ENCODE measurements around the gene POU3F2. TPM values are rescaled to one million over a fixed set of nuclear protein-coding genes. Genes with fewer than 3 reads are reported as not detected.

Gene POU3F2
- total RNA-seq, 2 experiments from 2014 or later, result not detected

DNA sequence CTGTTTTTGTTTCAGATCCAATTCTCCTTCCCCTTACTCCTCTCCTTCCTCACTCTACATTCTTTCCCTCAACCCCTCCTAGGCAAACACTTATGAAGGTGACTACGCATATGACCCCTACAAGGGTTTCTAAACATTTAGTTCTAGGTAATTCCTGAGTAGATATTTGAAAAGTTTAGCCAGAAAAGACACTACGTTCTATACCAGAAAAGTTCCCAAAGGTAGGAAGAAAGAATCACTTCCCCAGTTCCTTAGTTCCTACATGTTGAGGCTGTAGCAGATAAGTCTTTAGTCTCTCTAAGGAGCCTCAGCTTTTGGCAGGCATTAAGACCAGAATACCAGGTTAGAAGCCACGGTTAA is 11.6 kb downstream of the POU3F2 start:
- Mint-ChIP-seq H3K4me3 (no peak overlapping the region), H3K27ac (no peak overlapping the region), H3K4me1 (peaks cover 21% of the 10 kb centered on the region), H3K9me3 (ENCODE audit: low read depth) (no peaks in the 10 kb centered on the region), H3K36me3 (ENCODE audit: low read depth) (peaks cover 3% of the 10 kb centered on the region), H3K27me3 (peaks cover 67% of the 10 kb centered on the region)
- intact Hi-C loops (cut with DNase I, micrococcal nuclease), result loop anchor here (5.0 to 10.0 kb wide), 4 partner anchors 79 to 1651 kb away; no protein-coding TSS in a partner anchor
- ChIA-PET CTCF (interaction anchor here (0.6 to 1.8 kb wide), 11 partner anchors 9 to 1353 kb away, joined by 3 to 11 read pairs (median 4); partner anchors contain the start of gene POU3F2), POLR2A (no interaction called here)
- ATAC-seq (no peak), DNase-seq (no peak)

DNA sequence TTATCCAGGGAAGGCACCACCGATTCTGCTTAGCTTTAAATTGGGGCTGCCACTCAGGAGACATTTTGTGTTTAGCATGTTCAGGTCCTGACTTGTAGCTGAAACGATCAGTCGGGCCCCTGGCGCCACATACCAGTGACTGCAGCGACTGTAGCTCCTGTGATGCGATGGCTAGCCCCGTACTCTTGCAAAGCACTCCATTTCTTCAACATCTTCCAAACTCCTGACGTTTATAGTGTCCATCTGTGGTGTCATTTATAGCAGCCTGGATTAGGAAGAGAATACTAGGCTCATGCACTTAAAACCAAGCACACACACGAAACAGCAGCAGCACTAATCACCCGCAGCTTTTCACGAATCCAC is 13.0 kb downstream of the POU3F2 start:
- ATAC-seq, result no peak
- POLR2A ChIA-PET, result no interaction called here
- H3K4me3 Mint-ChIP-seq, result no peak overlapping the region

DNA sequence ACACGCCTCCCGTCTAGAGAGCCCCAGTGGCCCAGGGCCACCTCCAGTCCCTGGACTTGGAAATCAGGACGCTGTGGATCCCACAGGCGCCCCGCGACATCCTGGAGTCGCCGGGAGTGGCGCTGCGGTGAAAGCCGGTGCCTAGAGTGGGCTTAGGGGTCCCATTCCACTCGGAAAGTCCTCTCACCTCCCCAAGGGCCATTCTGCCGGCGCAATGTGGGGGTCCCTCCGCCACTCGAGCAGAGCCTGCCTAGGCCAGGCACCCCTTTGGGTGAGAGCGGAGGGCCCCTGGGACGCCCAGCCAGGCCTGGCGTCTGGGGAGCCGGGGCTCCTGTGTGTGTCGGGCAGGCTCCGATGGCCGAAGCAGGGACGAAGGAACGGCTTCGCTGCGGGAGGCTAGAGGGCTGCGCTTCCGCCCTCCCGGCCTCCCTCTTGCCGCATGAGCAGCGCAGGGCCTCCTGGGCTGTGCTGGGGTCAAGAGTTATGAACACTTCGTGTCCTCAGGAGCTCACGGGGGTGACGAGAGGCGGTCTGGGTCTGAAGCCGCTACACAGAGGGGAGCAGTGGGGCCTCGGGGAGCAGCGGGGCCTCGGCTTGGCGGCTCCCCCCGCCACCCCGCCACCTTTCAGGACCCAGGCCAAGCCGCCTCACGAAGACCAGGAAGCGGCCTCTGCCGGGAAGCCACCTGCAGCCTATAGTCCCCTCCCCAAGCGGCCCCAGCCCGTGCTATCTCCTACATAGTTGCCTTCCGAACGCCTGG is 13.6 kb downstream of the POU3F2 start:
- peak; percentile 11 for DNase-seq
- no peak overlapping the region for H3K27ac Mint-ChIP-seq
- POLR2A ChIA-PET, result interaction anchor here (0.6 kb wide), 1 partner anchor 16 kb away, joined by 3 read pairs; no protein-coding TSS in a partner anchor
- intact Hi-C loops (cut with DNase I, micrococcal nuclease), result loop anchor here (5.0 to 10.0 kb wide), 4 partner anchors 81 to 1653 kb away; no protein-coding TSS in a partner anchor
- H3K4me1 Mint-ChIP-seq, result peaks cover 18% of the 10 kb centered on the region
- CTCF ChIA-PET, result interaction anchor here (0.5 to 0.8 kb wide), 3 partner anchors 10 to 1942 kb away, joined by 3 read pairs; no protein-coding TSS in a partner anchor
- H3K9me3 Mint-ChIP-seq (ENCODE audit: low read depth), result no peaks in the 10 kb centered on the region
- no peak overlapping the region for H3K4me3 Mint-ChIP-seq
- ATAC-seq, result no peak
- H3K36me3 Mint-ChIP-seq (ENCODE audit: low read depth), result peaks cover 3% of the 10 kb centered on the region
- peaks cover 58% of the 10 kb centered on the region for H3K27me3 Mint-ChIP-seq

More for the DNA sequence above, 13.0 kb downstream of the POU3F2 start:
- DNase-seq, result no peak
- peaks cover 21% of the 10 kb centered on the region for H3K4me1 Mint-ChIP-seq
- intact Hi-C loops (cut with DNase I, micrococcal nuclease), result loop anchor here (5.0 to 10.0 kb wide), 4 partner anchors 80 to 1653 kb away; no protein-coding TSS in a partner anchor
- H3K27me3 Mint-ChIP-seq, result peaks cover 63% of the 10 kb centered on the region
- no peak overlapping the region for H3K27ac Mint-ChIP-seq
- CTCF ChIA-PET, result interaction anchor here (0.6 to 1.4 kb wide), 5 partner anchors 9 to 1941 kb away, joined by 3 read pairs; no protein-coding TSS in a partner anchor
- H3K9me3 Mint-ChIP-seq (ENCODE audit: low read depth), result no peaks in the 10 kb centered on the region
- peaks cover 3% of the 10 kb centered on the region for H3K36me3 Mint-ChIP-seq (ENCODE audit: low read depth)

DNA sequence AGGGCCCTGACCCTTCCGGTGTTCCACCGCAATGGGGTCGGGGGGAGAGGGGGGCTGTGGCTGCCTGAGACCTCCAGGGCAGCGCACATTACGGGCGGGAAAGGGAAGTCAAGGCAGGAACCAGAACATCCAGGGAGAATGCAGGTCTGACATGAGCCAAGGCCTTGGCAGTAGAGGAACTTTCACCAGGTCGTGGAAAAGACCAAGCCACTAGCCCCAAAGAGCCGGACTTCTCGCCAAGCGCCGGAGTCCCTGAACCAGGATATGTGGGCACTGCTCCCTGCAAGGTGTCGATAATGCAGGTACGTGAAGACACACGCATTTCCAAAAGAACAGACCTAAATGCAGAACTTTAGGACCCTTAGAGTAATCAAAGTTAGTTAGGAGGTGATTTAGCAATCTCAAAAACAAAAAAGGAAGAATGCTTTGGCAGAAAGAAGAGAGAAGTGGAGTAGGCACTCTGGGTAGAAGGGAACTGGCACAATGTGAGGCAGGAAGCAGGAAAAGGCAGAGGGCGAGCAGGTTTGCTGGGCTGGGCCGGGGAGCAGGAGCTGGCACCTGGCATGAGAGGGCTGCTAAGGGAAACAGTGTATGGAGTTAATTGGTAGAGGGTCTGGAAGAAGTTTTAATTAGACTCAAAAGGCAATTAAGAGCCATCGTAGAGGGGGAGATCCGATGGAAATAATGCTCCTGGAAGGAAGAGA is 14.3 kb downstream of the POU3F2 start:
- peaks cover 3% of the 10 kb centered on the region for H3K36me3 Mint-ChIP-seq (ENCODE audit: low read depth)
- H3K9me3 Mint-ChIP-seq (ENCODE audit: low read depth), result no peaks in the 10 kb centered on the region
- intact Hi-C loops (cut with DNase I, micrococcal nuclease), result loop anchor here (5.0 to 10.0 kb wide), 4 partner anchors 81 to 1654 kb away; no protein-coding TSS in a partner anchor
- DNase-seq (no peak), ATAC-seq (no peak)
- H3K4me1 Mint-ChIP-seq, result peaks cover 15% of the 10 kb centered on the region
- POLR2A ChIA-PET, result no interaction called here
- H3K4me3 Mint-ChIP-seq, result no peak overlapping the region
- H3K27ac Mint-ChIP-seq, result no peak overlapping the region
- CTCF ChIA-PET, result interaction anchor here (0.5 to 0.8 kb wide), 2 partner anchors 22 to 1365 kb away, joined by 3 read pairs; no protein-coding TSS in a partner anchor
- H3K27me3 Mint-ChIP-seq, result peaks cover 54% of the 10 kb centered on the region

DNA sequence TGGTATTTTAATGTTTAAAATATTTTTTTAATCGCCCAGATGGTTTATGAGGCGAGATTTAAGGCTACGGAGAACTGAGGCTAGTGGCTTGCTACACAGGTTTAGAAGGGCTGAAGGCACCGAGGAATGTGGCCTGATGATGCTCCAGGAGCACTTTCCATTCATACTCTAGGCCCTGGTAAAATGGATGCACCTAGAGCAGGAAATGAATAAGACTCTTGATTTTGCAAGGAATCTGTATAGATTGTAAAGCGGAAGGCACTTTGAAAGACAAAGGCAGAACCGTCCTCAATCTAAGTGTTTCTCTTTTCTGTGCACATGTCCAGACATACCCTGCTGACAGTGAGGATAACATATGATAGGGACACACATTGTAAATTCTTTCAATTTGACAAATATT is 30.1 kb downstream of the POU3F2 start:
- Mint-ChIP-seq H3K27me3 (no peaks in the 10 kb centered on the region), H3K27ac (no peak overlapping the region), H3K36me3 (ENCODE audit: low read depth) (peaks cover 17% of the 10 kb centered on the region), H3K4me1 (no peaks in the 10 kb centered on the region), H3K4me3 (no peak overlapping the region), H3K9me3 (ENCODE audit: low read depth) (no peaks in the 10 kb centered on the region)
- DNase-seq (no peak), ATAC-seq (no peak)
- POLR2A ChIA-PET, result interaction anchor here (0.6 kb wide), 1 partner anchor 17 kb away, joined by 3 read pairs; no protein-coding TSS in a partner anchor
- CTCF ChIA-PET, result no interaction called here
- intact Hi-C loops (cut with DNase I, micrococcal nuclease), result no loop called here

DNA sequence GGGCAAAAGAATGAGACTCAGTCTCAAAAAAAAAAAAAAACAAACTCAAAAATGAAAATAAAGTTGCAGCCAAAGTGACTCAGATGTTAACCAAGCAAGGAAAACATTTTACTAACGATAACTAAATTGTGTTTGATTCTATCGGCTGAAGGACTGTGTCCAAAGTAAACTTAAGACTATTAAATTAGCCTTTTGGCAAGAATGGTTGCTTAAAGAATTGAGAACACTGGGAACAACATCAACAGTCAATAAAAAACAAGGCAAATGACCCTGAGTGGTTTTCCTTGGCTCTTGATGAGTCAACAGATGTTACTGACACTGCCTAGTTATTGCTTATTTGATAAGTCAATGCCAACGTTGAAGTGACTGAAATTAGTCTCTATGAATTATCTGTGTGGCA is 36.7 kb downstream of the POU3F2 start:
- ChIA-PET CTCF (no interaction called here), POLR2A (no interaction called here)
- intact Hi-C loops (cut with DNase I, micrococcal nuclease), result no loop called here
- no peak for ATAC-seq
- no peaks in the 10 kb centered on the region for H3K4me1 Mint-ChIP-seq
- H3K27ac Mint-ChIP-seq, result no peak overlapping the region
- H3K9me3 Mint-ChIP-seq (ENCODE audit: low read depth), result no peaks in the 10 kb centered on the region
- no peak overlapping the region for H3K4me3 Mint-ChIP-seq
- peaks cover 42% of the 10 kb centered on the region for H3K36me3 Mint-ChIP-seq (ENCODE audit: low read depth)
- no peak for DNase-seq
- no peaks in the 10 kb centered on the region for H3K27me3 Mint-ChIP-seq

DNA sequence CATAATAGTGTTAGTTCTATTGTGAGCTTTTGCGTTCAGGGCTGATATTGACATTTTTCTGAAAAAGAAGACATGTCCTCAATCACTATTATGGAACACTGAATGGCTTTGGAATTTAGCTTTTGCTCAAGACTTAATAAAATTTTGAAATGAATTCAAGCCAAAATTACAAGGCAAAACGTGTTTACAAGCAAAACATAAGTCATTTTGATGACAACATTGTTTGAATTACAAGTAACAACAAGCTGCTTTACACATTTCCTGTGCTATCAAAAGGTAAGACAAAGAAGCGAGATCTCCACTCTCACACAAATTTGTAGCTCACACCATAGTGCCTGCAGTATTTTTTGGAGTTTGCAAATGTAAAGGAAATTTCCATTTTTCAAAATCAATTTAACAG is 37.4 kb downstream of the POU3F2 start:
- Mint-ChIP-seq H3K4me1 (no peaks in the 10 kb centered on the region), H3K36me3 (ENCODE audit: low read depth) (peaks cover 42% of the 10 kb centered on the region), H3K9me3 (ENCODE audit: low read depth) (no peaks in the 10 kb centered on the region), H3K4me3 (no peak overlapping the region), H3K27ac (no peak overlapping the region), H3K27me3 (no peaks in the 10 kb centered on the region)
- ChIA-PET POLR2A (no interaction called here), CTCF (no interaction called here)
- intact Hi-C loops (cut with DNase I, micrococcal nuclease), result no loop called here
- ATAC-seq, result no peak
- DNase-seq, result no peak

DNA sequence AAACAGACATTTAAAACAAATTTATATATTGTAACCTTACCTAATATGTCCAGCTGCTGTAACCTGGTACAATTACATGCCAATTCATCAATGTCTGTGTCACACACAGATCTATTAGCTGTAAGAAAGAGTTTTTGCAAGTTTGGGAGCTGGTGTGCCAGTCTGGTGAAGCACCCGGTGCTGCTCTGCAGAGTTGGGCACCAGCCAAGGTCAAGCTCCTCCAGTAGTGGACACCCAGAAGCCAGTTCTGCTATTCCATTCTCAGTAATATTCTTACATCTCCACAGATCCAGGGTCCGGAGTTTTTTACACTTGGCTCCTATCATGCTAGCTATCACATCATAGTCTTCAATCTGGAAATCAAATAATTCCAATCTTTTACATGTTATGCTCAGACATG is 41.0 kb downstream of the POU3F2 start:
- POLR2A ChIA-PET, result no interaction called here
- Mint-ChIP-seq H3K27ac (no peak overlapping the region), H3K36me3 (ENCODE audit: low read depth) (peaks cover 45% of the 10 kb centered on the region), H3K4me1 (peaks cover 3% of the 10 kb centered on the region), H3K27me3 (no peaks in the 10 kb centered on the region), H3K4me3 (no peak overlapping the region), H3K9me3 (ENCODE audit: low read depth) (no peaks in the 10 kb centered on the region)
- intact Hi-C loops (cut with DNase I, micrococcal nuclease), result no loop called here
- CTCF ChIA-PET, result interaction anchor here (0.5 to 1.6 kb wide), 2 partner anchors 38 to 1936 kb away, joined by 3 to 4 read pairs; no protein-coding TSS in a partner anchor
- DNase-seq, result no peak
- no peak for ATAC-seq

DNA sequence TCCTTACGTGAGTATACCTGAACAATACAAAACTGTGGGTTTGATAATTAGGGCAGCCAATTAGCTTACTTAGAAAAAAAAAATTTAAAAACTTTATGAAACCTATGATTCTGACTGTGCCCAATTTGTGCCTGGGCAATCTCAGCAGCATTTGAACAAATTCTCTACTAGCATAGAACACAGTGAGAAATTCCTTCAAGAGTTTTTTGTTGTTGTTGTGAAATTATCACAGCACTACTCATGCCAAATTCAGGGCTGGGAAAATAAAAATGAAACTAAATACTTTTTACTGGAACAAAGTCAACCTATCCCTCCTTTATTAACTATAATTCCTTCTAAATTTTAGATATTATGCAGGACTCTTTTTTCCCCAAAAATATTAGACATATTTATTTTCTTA is 42.9 kb downstream of the POU3F2 start:
- no peak overlapping the region for H3K4me3 Mint-ChIP-seq
- no peaks in the 10 kb centered on the region for H3K27me3 Mint-ChIP-seq
- peaks cover 35% of the 10 kb centered on the region for H3K36me3 Mint-ChIP-seq (ENCODE audit: low read depth)
- ATAC-seq (no peak), DNase-seq (no peak)
- intact Hi-C loops (cut with DNase I, micrococcal nuclease), result no loop called here
- CTCF ChIA-PET, result no interaction called here
- H3K4me1 Mint-ChIP-seq, result peaks cover 9% of the 10 kb centered on the region
- POLR2A ChIA-PET, result no interaction called here
- no peak overlapping the region for H3K27ac Mint-ChIP-seq
- no peaks in the 10 kb centered on the region for H3K9me3 Mint-ChIP-seq (ENCODE audit: low read depth)

DNA sequence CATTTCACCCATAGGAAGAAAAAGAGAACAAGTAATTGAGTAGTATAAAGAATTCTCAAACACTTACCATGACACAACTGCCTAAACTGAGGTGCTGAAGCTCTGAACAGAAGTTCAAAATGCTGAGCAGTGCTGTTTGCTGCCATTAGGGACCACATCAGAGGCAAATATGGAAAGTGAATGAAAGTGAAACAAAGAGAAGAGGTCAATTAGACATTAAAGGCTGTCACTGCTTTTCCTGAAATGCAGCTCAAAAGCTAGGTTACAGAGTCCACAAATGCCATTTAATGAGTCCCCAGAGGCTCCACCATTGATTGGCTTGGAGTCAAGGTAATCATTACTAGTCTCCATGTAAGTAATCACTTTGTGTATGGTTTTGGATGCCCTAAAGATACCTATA is 46.1 kb downstream of the POU3F2 start:
- H3K36me3 Mint-ChIP-seq (ENCODE audit: low read depth), result peaks cover 35% of the 10 kb centered on the region
- H3K4me1 Mint-ChIP-seq, result peaks cover 9% of the 10 kb centered on the region
- H3K4me3 Mint-ChIP-seq, result no peak overlapping the region
- no peak overlapping the region for H3K27ac Mint-ChIP-seq
- no peak for DNase-seq
- ChIA-PET CTCF (no interaction called here), POLR2A (no interaction called here)
- intact Hi-C loops (cut with DNase I, micrococcal nuclease), result no loop called here
- peak; percentile 36 for ATAC-seq
- no peaks in the 10 kb centered on the region for H3K9me3 Mint-ChIP-seq (ENCODE audit: low read depth)
- no peaks in the 10 kb centered on the region for H3K27me3 Mint-ChIP-seq

DNA sequence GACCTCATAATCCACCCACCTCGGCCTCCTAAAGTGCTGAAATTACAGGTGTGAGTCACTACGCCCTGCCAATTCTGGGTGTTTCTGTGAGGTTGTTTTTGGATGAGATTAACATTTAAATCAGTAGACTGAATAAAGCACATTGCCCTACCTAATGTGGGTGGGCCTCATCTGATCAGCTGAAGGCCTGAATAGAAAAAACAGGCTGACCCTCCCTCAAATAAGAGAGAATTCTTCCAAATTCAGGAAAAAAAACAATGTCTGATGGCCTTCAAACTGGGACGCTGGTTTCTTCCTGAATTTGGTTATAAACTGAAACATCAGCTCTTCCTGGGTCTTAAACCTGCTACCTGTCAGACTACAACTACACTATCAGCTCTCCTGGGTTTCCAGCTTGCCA is 51.0 kb downstream of the POU3F2 start:
- CTCF ChIA-PET, result interaction anchor here (1.5 kb wide), 1 partner anchor 10 kb away, joined by 4 read pairs; no protein-coding TSS in a partner anchor

DNA sequence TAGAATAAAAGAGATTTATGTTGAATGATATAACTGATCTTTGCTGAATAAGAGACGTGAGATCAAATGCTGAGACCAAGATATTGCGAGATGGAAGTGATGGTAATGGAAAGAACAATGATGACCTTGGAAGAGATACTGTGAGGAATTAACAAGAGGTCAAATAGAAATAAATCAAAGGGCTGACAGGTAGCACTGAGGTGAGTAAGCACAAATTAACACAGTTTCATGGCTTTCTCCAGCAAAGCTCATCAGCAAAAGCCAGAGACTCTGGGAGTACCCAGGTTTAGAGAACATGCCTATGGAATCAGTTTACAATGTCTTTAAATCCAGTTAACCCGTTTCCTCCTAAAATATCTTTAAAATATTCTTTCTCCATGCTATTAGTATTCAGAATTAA is 53.3 kb downstream of the POU3F2 start:
- CTCF ChIA-PET, result no interaction called here
- intact Hi-C loops (cut with DNase I, micrococcal nuclease), result no loop called here
- peaks cover 40% of the 10 kb centered on the region for H3K36me3 Mint-ChIP-seq (ENCODE audit: low read depth)
- no peaks in the 10 kb centered on the region for H3K27me3 Mint-ChIP-seq
- no peak overlapping the region for H3K4me3 Mint-ChIP-seq
- no peak overlapping the region for H3K27ac Mint-ChIP-seq
- H3K4me1 Mint-ChIP-seq, result no peaks in the 10 kb centered on the region
- H3K9me3 Mint-ChIP-seq (ENCODE audit: low read depth), result no peaks in the 10 kb centered on the region
- POLR2A ChIA-PET, result no interaction called here
- no peak for ATAC-seq
- no peak for DNase-seq

More for the DNA sequence above, 51.0 kb downstream of the POU3F2 start:
- no peak for ATAC-seq
- H3K9me3 Mint-ChIP-seq (ENCODE audit: low read depth), result no peaks in the 10 kb centered on the region
- H3K27ac Mint-ChIP-seq, result no peak overlapping the region
- POLR2A ChIA-PET, result no interaction called here
- peaks cover 42% of the 10 kb centered on the region for H3K36me3 Mint-ChIP-seq (ENCODE audit: low read depth)
- H3K27me3 Mint-ChIP-seq, result no peaks in the 10 kb centered on the region
- peaks cover 6% of the 10 kb centered on the region for H3K4me1 Mint-ChIP-seq
- DNase-seq, result no peak
- no peak overlapping the region for H3K4me3 Mint-ChIP-seq
- intact Hi-C loops (cut with DNase I, micrococcal nuclease), result no loop called here
